ENCODE data around the gene XYLT1.

The XYLT1 gene

DNA sequence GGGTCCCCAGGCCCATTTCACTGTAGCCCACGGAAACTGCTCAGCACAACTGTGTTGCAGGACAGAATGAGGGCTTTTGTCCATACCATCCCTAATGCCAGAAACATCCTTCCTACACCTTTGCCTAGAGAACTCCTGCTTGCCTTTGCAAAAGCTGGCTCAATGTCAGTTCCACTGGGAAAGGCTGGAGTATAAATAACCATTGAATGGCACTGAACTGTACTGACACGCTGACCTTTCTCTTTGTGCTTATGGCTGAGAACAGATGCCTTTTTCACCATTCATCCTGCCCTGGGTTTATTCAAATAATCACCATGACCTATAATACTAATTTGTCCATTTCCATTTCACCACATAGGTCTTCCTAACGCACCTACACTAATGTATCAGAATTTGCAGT, 300.3 kb downstream of the XYLT1 start:
- no peak for DNase-seq

GRCh38 chr16:17168181-17168580, 302.6 kb downstream of the XYLT1 start:
- peak in 2 of 3 donors; percentile 27 to 29 for DNase-seq

GRCh38 chr16:17166095-17166494, 304.7 kb downstream of the XYLT1 start:
- no peak for DNase-seq

- DNase-seq: peak; percentile 80 to 89 (median 87)
These were observed 308.2 kb downstream of the XYLT1 start for GRCh38 chr16:17162560-17162959.

GRCh38 chr16:17160920-17161431, 309.8 kb downstream of the XYLT1 start:
- no peak for DNase-seq

GRCh38 chr16:17160285-17160853, 310.4 kb downstream of the XYLT1 start:
- DNase-seq: no peak

- no peak for DNase-seq
These were observed 311.1 kb downstream of the XYLT1 start for GRCh38 chr16:17159617-17160016.

GRCh38 chr16:17155936-17156335, 314.8 kb downstream of the XYLT1 start:
- no peak for DNase-seq

DNA sequence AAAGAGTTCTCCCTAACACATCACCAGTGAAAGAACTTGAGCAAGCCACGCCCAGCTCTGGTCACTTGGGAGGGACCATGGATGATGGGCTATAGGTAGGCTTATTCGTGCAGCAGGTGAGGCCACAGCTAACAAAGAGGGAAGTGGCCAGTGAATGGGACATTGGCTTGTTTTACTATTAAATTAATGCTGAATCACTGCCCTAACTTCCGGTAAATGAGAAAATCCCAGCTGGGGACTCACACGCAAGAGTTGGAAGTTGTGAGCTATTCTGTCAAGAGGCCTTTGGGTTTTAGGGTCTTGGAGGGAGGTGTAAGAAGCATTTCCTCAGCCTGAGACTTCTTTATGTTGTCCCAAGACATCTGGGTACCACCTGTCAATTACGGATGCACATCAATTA, 315.3 kb downstream of the XYLT1 start:
- DNase-seq: peak; percentile 62 to 69 (median 69)

GRCh38 chr16:17154981-17155380, 315.8 kb downstream of the XYLT1 start:
- peak; percentile 72 to 79 (median 78) for DNase-seq

- DNase-seq: no peak
These were observed 318.4 kb downstream of the XYLT1 start for GRCh38 chr16:17152311-17152710.

DNA sequence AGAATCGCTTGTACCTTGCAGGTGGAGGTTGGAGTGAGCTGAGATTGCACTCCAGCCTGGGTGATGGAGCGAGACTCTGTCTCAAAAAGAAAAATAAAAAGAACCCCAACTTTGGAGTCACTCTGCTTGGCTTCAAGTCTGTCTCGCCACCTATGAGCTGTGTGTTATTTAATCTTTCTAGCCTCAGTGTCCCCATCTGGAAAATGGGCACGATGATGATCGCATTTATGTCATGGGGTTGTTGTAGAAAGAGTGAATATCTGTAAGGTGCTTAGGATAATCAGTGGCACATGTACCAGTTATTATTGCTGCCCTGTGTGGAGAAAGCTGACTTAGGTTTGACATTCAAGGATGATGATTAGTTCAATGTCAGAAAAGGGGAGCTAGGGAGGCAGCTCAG, 319.4 kb downstream of the XYLT1 start:
- no peak for DNase-seq

GRCh38 chr16:17149904-17150483, 320.8 kb downstream of the XYLT1 start:
- peak in 1 of 3 donors; percentile 39 for DNase-seq

- no peak for DNase-seq
These were observed 322.8 kb downstream of the XYLT1 start for GRCh38 chr16:17147942-17148341.

DNA sequence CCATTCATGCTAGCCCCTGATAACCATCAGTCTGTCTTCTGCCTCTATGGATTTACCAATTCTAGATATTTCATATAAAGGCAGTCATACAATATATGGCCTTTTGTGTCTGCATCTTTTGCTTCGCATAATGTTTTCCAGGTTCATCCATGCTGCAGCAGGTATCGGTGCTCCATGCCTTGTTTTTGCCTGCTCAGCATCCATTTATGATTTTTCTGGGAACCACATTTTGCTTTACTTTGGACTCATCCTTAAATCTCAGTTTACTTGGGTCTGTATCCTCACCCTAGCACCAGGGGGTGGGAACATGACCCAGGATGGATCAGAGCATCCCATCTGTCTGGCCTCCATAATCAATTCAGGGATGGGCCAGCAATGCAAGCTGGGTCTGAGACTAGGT, 325.7 kb downstream of the XYLT1 start:
- DNase-seq: no peak

DNA sequence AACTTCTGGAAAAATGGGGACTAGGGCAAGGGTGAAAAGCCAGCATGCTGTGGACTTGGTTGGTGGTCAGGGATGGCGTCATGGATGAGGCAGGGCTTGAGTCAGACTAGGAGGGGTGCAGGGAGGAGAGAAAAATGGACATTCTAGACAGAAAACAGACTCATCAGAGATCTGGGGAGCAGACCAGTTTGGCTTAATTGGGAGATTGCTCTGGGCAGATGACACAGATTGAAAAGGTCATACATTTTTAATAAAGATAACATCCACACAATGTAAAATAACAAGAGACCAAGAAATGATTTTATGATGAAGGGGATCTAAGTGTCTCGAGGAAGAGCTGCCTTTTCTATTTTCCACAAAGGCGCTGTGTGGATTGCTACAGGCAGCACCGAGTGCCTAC, 326.3 kb downstream of the XYLT1 start:
- DNase-seq: no peak

- DNase-seq: no peak
These were observed 327.0 kb downstream of the XYLT1 start for GRCh38 chr16:17143546-17144419.

- DNase-seq: no peak
These were observed 332.0 kb downstream of the XYLT1 start for GRCh38 chr16:17138801-17139200.

DNA sequence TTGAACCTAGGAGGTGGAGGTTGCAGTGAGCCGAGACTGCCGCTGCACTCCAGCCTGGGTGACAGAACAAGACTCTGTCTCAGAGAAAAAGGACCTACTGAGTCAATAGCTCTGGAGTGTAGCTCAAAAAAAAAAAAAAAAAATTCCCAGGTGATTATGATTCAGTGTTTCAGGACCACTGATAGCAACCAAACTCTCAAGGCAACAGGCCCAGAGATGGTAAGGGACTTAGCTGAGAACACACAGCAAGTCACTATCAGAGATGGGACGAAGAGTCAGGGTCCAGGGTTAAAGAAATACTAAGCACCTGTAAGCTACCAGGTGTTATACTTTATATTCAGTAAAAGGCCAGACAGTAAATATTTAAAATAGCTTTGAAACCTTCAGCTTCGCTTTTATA, 335.3 kb downstream of the XYLT1 start:
- no peak for DNase-seq

DNA sequence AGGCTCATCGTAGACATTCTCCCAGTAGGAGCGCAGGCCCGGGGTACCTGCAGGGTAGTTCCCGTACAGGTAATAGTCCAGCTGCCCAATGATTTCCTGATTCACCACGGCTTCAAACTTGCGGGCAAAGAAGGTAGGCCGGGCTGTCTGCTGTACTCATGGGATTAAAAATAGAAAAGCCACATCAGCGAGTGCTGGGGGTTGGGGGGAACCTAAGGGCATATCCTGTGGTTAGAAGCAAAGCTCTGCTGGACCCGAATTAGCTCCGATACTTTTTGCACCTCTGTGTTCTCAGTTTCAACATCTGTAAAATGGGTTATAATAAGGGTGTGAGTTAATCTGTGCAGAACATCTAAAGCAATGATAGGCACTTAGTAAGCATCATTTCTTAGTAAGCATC, 336.2 kb downstream of the XYLT1 start:
- DNase-seq: no peak

DNA sequence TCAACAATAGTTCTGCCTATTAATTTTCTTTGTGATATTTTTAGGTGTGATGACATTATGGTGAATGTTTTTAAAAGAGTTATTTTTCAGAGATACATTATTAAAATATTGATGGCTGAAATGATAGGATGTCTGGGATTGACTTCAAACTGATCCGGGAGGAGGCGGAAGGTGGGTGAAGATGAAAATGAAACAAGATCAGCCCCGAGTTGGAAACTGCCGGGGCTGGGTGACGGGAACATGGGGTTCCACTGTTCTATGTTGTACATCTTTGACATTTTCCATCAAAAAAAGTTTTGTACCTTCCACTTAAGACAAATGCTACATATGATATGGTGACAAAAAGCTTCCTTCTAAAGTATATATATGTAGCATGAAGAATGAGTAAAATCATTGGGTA, 336.9 kb downstream of the XYLT1 start:
- DNase-seq: no peak

GRCh38 chr16:17131351-17131750, 339.4 kb downstream of the XYLT1 start:
- DNase-seq: no peak

- DNase-seq: no peak
These were observed 340.0 kb downstream of the XYLT1 start for GRCh38 chr16:17130733-17131132.

GRCh38 chr16:17129971-17130370, 340.8 kb downstream of the XYLT1 start:
- no peak for DNase-seq
